Measurements from ENCODE around the gene UMOD. TPM values are rescaled to one million over a fixed set of nuclear protein-coding genes. Genes with fewer than 3 reads are reported as not detected.

Gene UMOD
- polyA plus RNA-seq, 1 donor (not counting 4 experiments of a cell fraction or from before 2014, with no cell fraction given) = not detected

- no peak overlapping the region for H2AFZ ChIP-seq (ENCODE audit: control insufficient read depth, low read length)
- DNase-seq (ENCODE audit: low read depth, low spot score) = no peak
- H4K20me1 ChIP-seq (ENCODE audit: control insufficient read depth, extremely low read depth, insufficient read depth, low read length) = no peaks in the 10 kb centered on the region
- no peak overlapping the region for H3K9ac ChIP-seq (ENCODE audit: control insufficient read depth, extremely low read depth, insufficient read depth, low read length)
- no peak overlapping the region for H3K27ac ChIP-seq (ENCODE audit: control insufficient read depth, insufficient read depth, low read length)
- TF ChIP-seq CTCF (optimal IDR thresholded peaks at IDR 0.05 in 1 of 3, IDR thresholded peaks at IDR 0.05 in 1 of 3, conservative IDR thresholded peaks at IDR 0.05 in 1 of 3; ENCODE audit: extremely low read depth in 1 of 3, insufficient read depth in 2 of 3, low read length in 3 of 3) (no peak), EZH2 (IDR thresholded peaks at IDR 0.05; ENCODE audit: low read length) (no peak)
- dilution Hi-C loops (cut with MboI; ENCODE audit: extremely low pct_ligation_motif_present, low sequenced_read_pairs) = no loop called here
- no peaks in the 10 kb centered on the region for H3K9me3 ChIP-seq (ENCODE audit: control insufficient read depth, low read depth, low read length)
- no peaks in the 10 kb centered on the region for H3K9me1 ChIP-seq (ENCODE audit: control insufficient read depth, extremely low read depth, insufficient read depth, low read length)
- no peak for FAIRE-seq
- no peak overlapping the region for H3K4me3 ChIP-seq (ENCODE audit: control insufficient read depth in 2 of 3, extremely low read depth in 1 of 3, insufficient read depth in 2 of 3, low read depth in 1 of 3, low read length in 3 of 3)
- no peaks in the 10 kb centered on the region for H3K4me1 ChIP-seq (ENCODE audit: control insufficient read depth, extremely low read depth, insufficient read depth, low read length)
- no peaks in the 10 kb centered on the region for H3K27me3 ChIP-seq (ENCODE audit: control insufficient read depth, extremely low read depth, insufficient read depth, low read length)
- no peak overlapping the region for H3K4me2 ChIP-seq (ENCODE audit: control insufficient read depth, extremely low read depth, insufficient read depth, low read depth, low read length)
- no peaks in the 10 kb centered on the region for H3K36me3 ChIP-seq (ENCODE audit: control insufficient read depth in 2 of 2, extremely low read depth in 1 of 2, insufficient read depth in 2 of 2, low read length in 2 of 2)
- H3K79me2 ChIP-seq (ENCODE audit: control insufficient read depth, insufficient read depth, low read length) = no peaks in the 10 kb centered on the region
These were observed 34.5 kb downstream of the UMOD start for GRCh38 chr16:20318006-20318405.

- TF ChIP-seq CTCF (optimal IDR thresholded peaks at IDR 0.05 in 1 of 3, IDR thresholded peaks at IDR 0.05 in 1 of 3, conservative IDR thresholded peaks at IDR 0.05 in 1 of 3; ENCODE audit: extremely low read depth in 1 of 3, insufficient read depth in 2 of 3, low read length in 3 of 3) (no peak), EZH2 (IDR thresholded peaks at IDR 0.05; ENCODE audit: low read length) (no peak)
These were observed 35.4 kb downstream of the UMOD start for GRCh38 chr16:20317117-20317516.

More at GRCh38 chr16:20317117-20317516, 35.4 kb downstream of the UMOD start:
- FAIRE-seq = no peak
- Histone ChIP-seq H4K20me1 (ENCODE audit: control insufficient read depth, extremely low read depth, insufficient read depth, low read length) (no peaks in the 10 kb centered on the region), H2AFZ (ENCODE audit: control insufficient read depth, low read length) (no peak overlapping the region), H3K79me2 (ENCODE audit: control insufficient read depth, insufficient read depth, low read length) (no peaks in the 10 kb centered on the region), H3K9ac (ENCODE audit: control insufficient read depth, extremely low read depth, insufficient read depth, low read length) (no peak overlapping the region), H3K36me3 (ENCODE audit: control insufficient read depth in 2 of 2, extremely low read depth in 1 of 2, insufficient read depth in 2 of 2, low read length in 2 of 2) (no peaks in the 10 kb centered on the region), H3K27me3 (ENCODE audit: control insufficient read depth, extremely low read depth, insufficient read depth, low read length) (no peaks in the 10 kb centered on the region), H3K9me1 (ENCODE audit: control insufficient read depth, extremely low read depth, insufficient read depth, low read length) (no peaks in the 10 kb centered on the region), H3K27ac (ENCODE audit: control insufficient read depth, insufficient read depth, low read length) (no peak overlapping the region), H3K4me2 (ENCODE audit: control insufficient read depth, extremely low read depth, insufficient read depth, low read depth, low read length) (no peak overlapping the region), H3K4me3 (ENCODE audit: control insufficient read depth in 2 of 3, extremely low read depth in 1 of 3, insufficient read depth in 2 of 3, low read depth in 1 of 3, low read length in 3 of 3) (no peak overlapping the region), H3K4me1 (ENCODE audit: control insufficient read depth, extremely low read depth, insufficient read depth, low read length) (no peaks in the 10 kb centered on the region), H3K9me3 (ENCODE audit: control insufficient read depth, low read depth, low read length) (no peaks in the 10 kb centered on the region)
- dilution Hi-C loops (cut with MboI; ENCODE audit: extremely low pct_ligation_motif_present, low sequenced_read_pairs) = no loop called here
- DNase-seq (ENCODE audit: low read depth, low spot score) = no peak

Data from keratinocyte (primary cell).